ENCODE measurements around the gene CHST13.

- no peak for TF ChIP-seq ZNF274 (IDR thresholded peaks at IDR 0.05; ENCODE audit: low read depth, low read length)
- TF ChIP-seq YY1 (IDR thresholded peaks at IDR 0.05; ENCODE audit: insufficient read depth, insufficient read length): no peak
- TF ChIP-seq SUZ12 (IDR thresholded peaks at IDR 0.05; ENCODE audit: extremely low read depth, insufficient read depth, insufficient read length): no peak
Observed at GRCh38 chr3:126536126-126536525, 12.2 kb downstream of the CHST13 start.
